Ishikawa (cell line): ENCODE results near the gene NSMF.

Experiments
- CEBPB ChIP-seq: IDR thresholded peaks from 2 replicates; pipeline ENCODE4 v1.6.1; 2012
- CREB1 ChIP-seq: IDR thresholded peaks from 2 replicates; pipeline ENCODE4 v1.6.1; 2012; ENCODE audit warnings: low read depth
- EGR1 ChIP-seq: IDR thresholded peaks from 2 replicates; pipeline ENCODE4 v1.6.1; 2012
- EP300 ChIP-seq: IDR thresholded peaks from 2 replicates; pipeline ENCODE4 v1.6.1; 2012; ENCODE audit warnings: borderline replicate concordance
- FOXM1 ChIP-seq: IDR thresholded peaks from 2 replicates; pipeline ENCODE4 v1.6.1; 2012; ENCODE audit warnings: low read depth, borderline replicate concordance
- MAX ChIP-seq: IDR thresholded peaks from 2 replicates; pipeline ENCODE4 v1.6.1; 2012
- NFIC ChIP-seq: IDR thresholded peaks from 2 replicates; pipeline ENCODE4 v1.6.1; 2012
- RAD21 ChIP-seq: IDR thresholded peaks from 2 replicates; pipeline ENCODE4 v1.6.1; 2012; ENCODE audit warnings: low read depth
- REST ChIP-seq: IDR thresholded peaks from 2 replicates; pipeline ENCODE4 v1.6.1; 2012; ENCODE audit warnings: low read depth, mild to moderate bottlenecking
- TAF1 ChIP-seq: IDR thresholded peaks from 2 replicates; pipeline ENCODE4 v1.6.1; 2012; ENCODE audit warnings: low read depth, mild to moderate bottlenecking
- TCF12 ChIP-seq: IDR thresholded peaks from 2 replicates; pipeline ENCODE4 v1.6.1; 2012; ENCODE audit warnings: low read depth
- TEAD4 ChIP-seq: IDR thresholded peaks from 2 replicates; pipeline ENCODE4 v1.6.1; 2012
- USF1 ChIP-seq: IDR thresholded peaks from 2 replicates; pipeline ENCODE4 v1.6.1; 2012
- YY1 ChIP-seq: IDR thresholded peaks from 2 replicates; pipeline ENCODE4 v1.6.1; 2012; ENCODE audit warnings: low read depth
- ZBTB7A ChIP-seq: IDR thresholded peaks from 2 replicates; pipeline ENCODE4 v1.6.1; 2012; ENCODE audit warnings: low read depth

NSMF gene

GRCh38 chr9:137423514-137424291 lies 35.4 kb downstream of the NSMF start:
- TF ChIP-seq ZBTB7A (peak; percentile 65; the same call in 1 of the 2 replicates), YY1 (no peak)

- TF ChIP-seq EP300 (peak; percentile 44; the same call in 1 of the 2 replicates), TAF1 (peak; percentile 94), ZBTB7A (peak; percentile 57; the same call in 1 of the 2 replicates), REST (no peak), RAD21 (peak; percentile 26; the same call in 1 of the 2 replicates), NFIC (peak; percentile 57), TEAD4 (no peak), CREB1 (no peak), USF1 (peak; percentile 47), TCF12 (peak; percentile 59; the same call in 1 of the 2 replicates), FOXM1 (no peak; the same call in 1 of the 2 replicates), EGR1 (peak; percentile 27), CEBPB (no peak), YY1 (peak; percentile 75), MAX (peak; percentile 37; the same call in 1 of the 2 replicates)
These were observed 36.3 kb downstream of the NSMF start, which contains the start of the genes EXD3 and NOXA1 for GRCh38 chr9:137422604-137423513. Gene EXD3, minus strand, starts transcription at chr9:137423162. Its CDS starts 27,805 bp downstream, at chr9:137395357. Gene NOXA1, plus strand, starts transcription at chr9:137423393. Its CDS starts 137 bp downstream, at chr9:137423530.

GRCh38 chr9:137421838-137422603 lies 37.1 kb downstream of the NSMF start:
- TF ChIP-seq MAX, result 0 out of 2 replicates have a peak, but pooled peaks have one; percentile 24
- TF ChIP-seq TCF12, result no peak

- TF ChIP-seq YY1 (no peak), CEBPB (no peak), MAX (no peak), USF1 (no peak), NFIC (no peak), FOXM1 (no peak), CREB1 (no peak), EGR1 (no peak), REST (no peak), EP300 (no peak), RAD21 (no peak), TEAD4 (no peak), TCF12 (no peak), ZBTB7A (no peak), TAF1 (no peak)
These were observed 41.7 kb downstream of the NSMF start for GRCh38 chr9:137417161-137418021.
